ENCODE results near the gene KLC4. TPM values are rescaled to one million over a fixed set of nuclear protein-coding genes. Genes with fewer than 3 reads are reported as not detected.
"Not testable (repeated sequence)": the region's sequence is repeated elsewhere in the genome, so short reads cannot be mapped to it uniquely, and the experiment has no call there.

The KLC4 gene
- total RNA-seq, 3 donors from 2014 or later: 69.1 to 144 (median 99.1) TPM

DNA sequence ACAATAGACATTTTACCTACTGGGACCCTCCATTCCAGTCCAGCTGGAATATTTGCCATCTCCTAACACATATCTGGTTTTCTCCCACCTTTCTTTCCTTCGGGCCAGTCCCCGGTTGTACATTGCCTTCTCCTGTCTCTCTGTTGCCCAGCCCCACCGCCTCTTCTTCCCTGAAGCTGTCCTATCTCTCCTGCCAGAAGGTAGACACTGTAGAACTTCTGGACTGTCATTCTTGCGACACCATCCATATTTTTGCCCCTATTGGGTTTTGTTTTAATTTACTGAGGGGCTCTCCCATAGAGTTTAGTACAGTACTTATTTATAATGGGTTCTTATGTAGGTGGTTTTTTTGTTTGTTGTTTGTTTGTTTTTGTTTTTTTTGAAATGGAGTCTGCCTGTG, 21.6 kb downstream of the KLC4 start:
- Histone ChIP-seq H3K36me3 (ENCODE audit: low read depth) (no peaks in the 10 kb centered on the region), H3K4me1 (ENCODE audit: low read depth) (peaks cover 5% of the 10 kb centered on the region), H3K4me3 (no peak overlapping the region), H3K9me3 (no peaks in the 10 kb centered on the region)
- TF ChIP-seq, protein P1, sequence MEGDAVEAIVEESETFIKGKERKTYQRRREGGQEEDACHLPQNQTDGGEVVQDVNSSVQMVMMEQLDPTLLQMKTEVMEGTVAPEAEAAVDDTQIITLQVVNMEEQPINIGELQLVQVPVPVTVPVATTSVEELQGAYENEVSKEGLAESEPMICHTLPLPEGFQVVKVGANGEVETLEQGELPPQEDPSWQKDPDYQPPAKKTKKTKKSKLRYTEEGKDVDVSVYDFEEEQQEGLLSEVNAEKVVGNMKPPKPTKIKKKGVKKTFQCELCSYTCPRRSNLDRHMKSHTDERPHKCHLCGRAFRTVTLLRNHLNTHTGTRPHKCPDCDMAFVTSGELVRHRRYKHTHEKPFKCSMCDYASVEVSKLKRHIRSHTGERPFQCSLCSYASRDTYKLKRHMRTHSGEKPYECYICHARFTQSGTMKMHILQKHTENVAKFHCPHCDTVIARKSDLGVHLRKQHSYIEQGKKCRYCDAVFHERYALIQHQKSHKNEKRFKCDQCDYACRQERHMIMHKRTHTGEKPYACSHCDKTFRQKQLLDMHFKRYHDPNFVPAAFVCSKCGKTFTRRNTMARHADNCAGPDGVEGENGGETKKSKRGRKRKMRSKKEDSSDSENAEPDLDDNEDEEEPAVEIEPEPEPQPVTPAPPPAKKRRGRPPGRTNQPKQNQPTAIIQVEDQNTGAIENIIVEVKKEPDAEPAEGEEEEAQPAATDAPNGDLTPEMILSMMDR (IDR thresholded peaks at IDR 0.05): no peak
- intact Hi-C loops (cut with DNase I, micrococcal nuclease): no loop called here
- no peak for DNase-seq
- no peak for ATAC-seq

DNA sequence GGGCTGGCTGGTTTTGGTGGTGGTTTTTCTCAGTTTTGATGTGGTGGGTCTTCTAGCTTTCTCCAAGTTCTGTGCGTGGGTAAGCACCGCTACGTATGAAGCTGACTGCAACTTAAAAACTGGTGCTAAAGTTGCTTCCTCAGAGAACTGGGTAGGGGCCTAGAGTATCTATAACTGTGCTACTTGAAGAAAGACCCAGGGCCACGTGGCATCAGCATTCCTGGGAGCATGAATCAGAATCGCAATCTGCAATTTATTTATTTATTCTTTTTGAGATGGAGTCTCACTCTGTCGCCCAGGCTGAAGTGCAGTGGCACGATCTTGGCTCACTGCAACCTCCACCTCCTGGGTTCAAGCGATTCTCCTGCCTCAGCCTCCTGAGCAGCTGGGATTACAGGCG, 22.5 kb downstream of the KLC4 start:
- intact Hi-C loops (cut with DNase I, micrococcal nuclease); DNase-seq; H3K36me3 ChIP-seq (ENCODE audit: low read depth): not testable (repeated sequence)

GRCh38 chr6:43082806-43083655, 23.6 kb downstream of the KLC4 start:
- peaks cover 2% of the 10 kb centered on the region for H3K4me1 ChIP-seq (ENCODE audit: low read depth)
- H3K4me3 ChIP-seq: no peak overlapping the region
- intact Hi-C loops (cut with DNase I, micrococcal nuclease): no loop called here
- TF ChIP-seq, protein P1 (IDR thresholded peaks at IDR 0.05): no peak
- no peaks in the 10 kb centered on the region for H3K36me3 ChIP-seq (ENCODE audit: low read depth)
- no peak for DNase-seq
- H3K9me3 ChIP-seq: no peaks in the 10 kb centered on the region
- ATAC-seq: no peak

More for the DNA sequence above, 22.5 kb downstream of the KLC4 start:
- not testable (repeated sequence) for H3K4me3 ChIP-seq; H3K9me3 ChIP-seq; H3K4me1 ChIP-seq (ENCODE audit: low read depth); ATAC-seq

DNA sequence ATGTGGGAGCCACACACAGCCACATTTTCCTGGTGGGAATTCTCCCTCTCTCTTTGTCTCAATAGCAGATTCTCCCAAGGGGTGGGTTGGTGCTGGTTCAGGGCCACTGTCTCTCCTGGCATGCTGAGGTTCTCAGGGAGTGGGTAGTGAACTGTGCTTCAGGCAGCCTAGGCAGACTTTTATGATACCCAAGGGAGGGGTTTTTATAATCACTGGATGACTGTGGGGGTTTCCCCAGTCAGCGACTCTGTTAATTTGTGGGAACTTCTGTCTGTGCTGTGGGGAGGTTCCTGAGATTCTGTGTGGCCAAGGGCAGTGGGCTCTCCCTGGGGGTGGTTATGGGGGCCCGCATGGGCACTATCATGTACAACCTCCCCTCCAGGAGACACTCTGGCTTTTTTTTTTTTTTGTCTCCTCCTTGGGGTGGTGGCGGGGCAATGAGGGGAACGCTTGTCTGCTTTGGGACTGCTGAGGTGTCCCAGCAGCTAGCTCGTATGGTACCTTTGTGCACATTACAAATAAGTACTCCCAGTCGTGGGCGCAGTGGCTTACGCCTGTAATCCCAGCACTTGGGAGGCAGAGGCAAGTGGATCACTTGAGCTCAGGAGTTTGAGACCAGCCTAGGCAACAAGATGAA, 26.7 kb downstream of the KLC4 start:
- Histone ChIP-seq H3K36me3 (ENCODE audit: low read depth) (no peaks in the 10 kb centered on the region), H3K4me3 (no peak overlapping the region), H3K4me1 (ENCODE audit: low read depth) (no peaks in the 10 kb centered on the region), H3K9me3 (no peaks in the 10 kb centered on the region)
- TF ChIP-seq, protein P1 (IDR thresholded peaks at IDR 0.05): no peak
- intact Hi-C loops (cut with DNase I, micrococcal nuclease): no loop called here
- ATAC-seq (peak; percentile 68), DNase-seq (no peak)

DNA sequence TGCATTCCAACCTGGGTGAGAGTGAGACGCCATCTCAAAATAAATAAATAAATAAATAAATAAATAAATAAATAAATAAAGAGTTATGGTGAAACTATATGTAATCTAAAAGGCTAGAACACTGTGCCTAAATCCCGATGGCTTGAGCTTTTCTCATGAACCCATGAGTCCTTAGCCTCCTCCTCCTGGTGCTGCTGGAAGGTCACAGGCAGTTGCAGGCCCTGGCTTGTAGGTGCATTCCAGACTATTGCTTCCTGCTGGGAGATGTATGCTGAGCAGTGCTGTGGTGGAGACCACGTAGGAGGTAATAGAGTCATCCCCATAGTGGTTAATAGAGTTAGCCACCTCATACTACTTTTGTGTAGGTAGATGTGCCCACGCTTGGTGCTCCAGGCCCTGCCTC, 29.2 kb downstream of the KLC4 start:
- ATAC-seq: no peak
- intact Hi-C loops (cut with DNase I, micrococcal nuclease): no loop called here
- Histone ChIP-seq H3K9me3 (no peaks in the 10 kb centered on the region), H3K4me1 (ENCODE audit: low read depth) (no peaks in the 10 kb centered on the region), H3K36me3 (ENCODE audit: low read depth) (no peaks in the 10 kb centered on the region), H3K4me3 (no peak overlapping the region)
- no peak for DNase-seq
- TF ChIP-seq, protein P1 (IDR thresholded peaks at IDR 0.05): no peak

- no peak for ATAC-seq
- Histone ChIP-seq H3K4me3 (no peak overlapping the region), H3K36me3 (ENCODE audit: low read depth) (no peaks in the 10 kb centered on the region), H3K4me1 (ENCODE audit: low read depth) (no peaks in the 10 kb centered on the region), H3K9me3 (no peaks in the 10 kb centered on the region)
- TF ChIP-seq, protein P1 (IDR thresholded peaks at IDR 0.05): no peak
- intact Hi-C loops (cut with DNase I, micrococcal nuclease): no loop called here
- DNase-seq: no peak
These were observed 30.0 kb downstream of the KLC4 start for GRCh38 chr6:43089467-43089866.

All from mucosa of descending colon (tissue), 3 donors.